HepG2 (cell line): ENCODE measurements around the gene IL1R1. TPM values are rescaled to one million over a fixed set of nuclear protein-coding genes. Genes with fewer than 3 reads are reported as not detected.

Experiments used
- AHR ChIP-seq: IDR thresholded peaks from 2 replicates; pipeline ENCODE4 v1.6.1; 2018; ENCODE audit warnings: missing genetic modification reagents, missing compliant biosample characterization
- CEBPZ ChIP-seq: IDR thresholded peaks from 2 replicates; pipeline ENCODE4 v1.6.1; 2012; ENCODE audit warnings: low read length, improper control_type of control experiment
- FOXA3 ChIP-seq: IDR thresholded peaks from 2 replicates; pipeline ENCODE4 v1.6.1; 2016; ENCODE audit warnings: missing genetic modification reagents, missing compliant biosample characterization
- HDAC1 ChIP-seq: sonication (generic); formaldehyde crosslinking; IDR thresholded peaks from 2 replicates; pipeline ENCODE4 v1.5.1; 2020; ENCODE audit warnings: mild to moderate bottlenecking, missing genetic modification reagents
- HDAC6 ChIP-seq: fragments of 200-600 bp; sonication (generic); IDR thresholded peaks from 2 replicates; pipeline ENCODE4 v1.7.0; 2017; ENCODE audit warnings: mild to moderate bottlenecking, antibody characterized with exemption, low read length, low read depth
- HNRNPK ChIP-seq: fragments of 200-400 bp; formaldehyde crosslinking; IDR thresholded peaks from 2 replicates; pipeline ENCODE4 v1.6.1; 2018; ENCODE audit warnings: low read length, low read depth, moderate library complexity, mild to moderate bottlenecking; ENCODE audit not compliant: poor library complexity, severe bottlenecking
- KLF9 ChIP-seq: IDR thresholded peaks from 2 replicates; pipeline ENCODE4 v1.6.1; 2016; ENCODE audit warnings: low read depth
- MAF1 ChIP-seq: sonication (generic); formaldehyde crosslinking; IDR thresholded peaks from 2 replicates; pipeline ENCODE4 v1.5.0; 2020; ENCODE audit warnings: missing genetic modification reagents, borderline replicate concordance
- MAZ ChIP-seq, 2 experiments: sonication (generic) in 1 of 2; formaldehyde crosslinking in 1 of 2; IDR thresholded peaks; 2 replicates each; pipeline versions ENCODE4 v1.5.0 to v1.6.1; 2012 to 2020; ENCODE audit warnings: low read depth in 2 of 2, mild to moderate bottlenecking in 2 of 2, borderline replicate concordance in 1 of 2, improper control_type of control experiment in 1 of 2, low read length in 1 of 2, missing genetic modification reagents in 1 of 2, moderate library complexity in 1 of 2
- NFE2 ChIP-seq: sonication (generic); formaldehyde crosslinking; IDR thresholded peaks from 2 replicates; pipeline ENCODE4 v1.4.0; 2020; ENCODE audit warnings: missing genetic modification reagents
- PTBP1 ChIP-seq: fragments of 200-400 bp; formaldehyde crosslinking; IDR thresholded peaks from 2 replicates; pipeline ENCODE4 v1.6.1; 2018; ENCODE audit warnings: low read length, low read depth; ENCODE audit not compliant: poor library complexity, severe bottlenecking
- RBAK ChIP-seq: sonication (generic); formaldehyde crosslinking; IDR thresholded peaks from 2 replicates; pipeline ENCODE4 v1.5.1; 2020; ENCODE audit warnings: mild to moderate bottlenecking, missing genetic modification reagents
- RFXANK ChIP-seq: IDR thresholded peaks from 2 replicates; pipeline ENCODE4 v1.6.1; 2016
- SKIL ChIP-seq: sonication (generic); formaldehyde crosslinking; IDR thresholded peaks from 2 replicates; pipeline ENCODE4 v1.8.0; 2022; ENCODE audit warnings: missing genetic modification reagents, mild to moderate bottlenecking, moderate library complexity, borderline replicate concordance
- SUZ12 ChIP-seq: fragments of 150-350 bp; IDR thresholded peaks from 2 replicates; pipeline ENCODE4 v1.6.1; 2014; ENCODE audit warnings: low read depth, low read length
- ZFP90 ChIP-seq: sonication (generic); formaldehyde crosslinking; IDR thresholded peaks from 2 replicates; pipeline ENCODE4 v1.8.0; 2022; ENCODE audit warnings: missing genetic modification reagents, mild to moderate bottlenecking, inconsistent platforms, borderline replicate concordance
- ZNF282 ChIP-seq: fragments of 450-650 bp; IDR thresholded peaks from 2 replicates; pipeline ENCODE4 v1.6.1; 2018; ENCODE audit not compliant: partially characterized antibody
- ZNF703 ChIP-seq: sonication (generic); formaldehyde crosslinking; IDR thresholded peaks from 2 replicates; pipeline ENCODE4 v1.5.1; 2020; ENCODE audit warnings: missing genetic modification reagents, mild to moderate bottlenecking, moderate library complexity, borderline replicate concordance
- ZNF746 ChIP-seq: sonication (generic); formaldehyde crosslinking; IDR thresholded peaks from 2 replicates; pipeline ENCODE4 v1.8.0; 2022; ENCODE audit warnings: mild to moderate bottlenecking, missing genetic modification reagents
- polyA plus RNA-seq, 8 experiments: library from polyadenylated mRNA; depleted of rRNA in 3 of 8; stranded (reverse) in 7 of 8; unstranded in 1 of 8; fragments of >200 nt; fragmentation: Illumina TruSeq in 4 of 8; extraction: Trizol in 4 of 8; gene quantifications; 2 replicates each; pipeline versions ENCODE4 v1.2.1 to v1.2.3, GENCODE V29; 2011 to 2016; ENCODE audit warnings: low read depth in 4 of 8, missing spikeins in 1 of 8, mixed read lengths in 1 of 8; ENCODE audit not compliant: insufficient read depth in 1 of 8
- total RNA-seq, 5 experiments: library from RNA; depleted of rRNA; stranded (reverse); fragments of >200 nt; fragmentation: Illumina TruSeq; extraction: Trizol; gene quantifications; 2 replicates each; pipeline ENCODE4 v1.2.3, GENCODE V29; 2016; ENCODE audit warnings: low read depth in 1 of 5
- TF ChIP-seq, protein P1 (sequence below): sonication (generic); formaldehyde crosslinking; IDR thresholded peaks from 2 replicates; pipeline ENCODE4 v1.5.1; 2020; ENCODE audit warnings: mild to moderate bottlenecking, missing genetic modification reagents, borderline replicate concordance

IL1R1 gene
- total and polyA plus RNA-seq, 2 of the 13 experiments (the other 11 are each of a cell fraction or from before 2014, with no cell fraction given), result 38.0 to 93.1 TPM

- TF ChIP-seq, protein P1, sequence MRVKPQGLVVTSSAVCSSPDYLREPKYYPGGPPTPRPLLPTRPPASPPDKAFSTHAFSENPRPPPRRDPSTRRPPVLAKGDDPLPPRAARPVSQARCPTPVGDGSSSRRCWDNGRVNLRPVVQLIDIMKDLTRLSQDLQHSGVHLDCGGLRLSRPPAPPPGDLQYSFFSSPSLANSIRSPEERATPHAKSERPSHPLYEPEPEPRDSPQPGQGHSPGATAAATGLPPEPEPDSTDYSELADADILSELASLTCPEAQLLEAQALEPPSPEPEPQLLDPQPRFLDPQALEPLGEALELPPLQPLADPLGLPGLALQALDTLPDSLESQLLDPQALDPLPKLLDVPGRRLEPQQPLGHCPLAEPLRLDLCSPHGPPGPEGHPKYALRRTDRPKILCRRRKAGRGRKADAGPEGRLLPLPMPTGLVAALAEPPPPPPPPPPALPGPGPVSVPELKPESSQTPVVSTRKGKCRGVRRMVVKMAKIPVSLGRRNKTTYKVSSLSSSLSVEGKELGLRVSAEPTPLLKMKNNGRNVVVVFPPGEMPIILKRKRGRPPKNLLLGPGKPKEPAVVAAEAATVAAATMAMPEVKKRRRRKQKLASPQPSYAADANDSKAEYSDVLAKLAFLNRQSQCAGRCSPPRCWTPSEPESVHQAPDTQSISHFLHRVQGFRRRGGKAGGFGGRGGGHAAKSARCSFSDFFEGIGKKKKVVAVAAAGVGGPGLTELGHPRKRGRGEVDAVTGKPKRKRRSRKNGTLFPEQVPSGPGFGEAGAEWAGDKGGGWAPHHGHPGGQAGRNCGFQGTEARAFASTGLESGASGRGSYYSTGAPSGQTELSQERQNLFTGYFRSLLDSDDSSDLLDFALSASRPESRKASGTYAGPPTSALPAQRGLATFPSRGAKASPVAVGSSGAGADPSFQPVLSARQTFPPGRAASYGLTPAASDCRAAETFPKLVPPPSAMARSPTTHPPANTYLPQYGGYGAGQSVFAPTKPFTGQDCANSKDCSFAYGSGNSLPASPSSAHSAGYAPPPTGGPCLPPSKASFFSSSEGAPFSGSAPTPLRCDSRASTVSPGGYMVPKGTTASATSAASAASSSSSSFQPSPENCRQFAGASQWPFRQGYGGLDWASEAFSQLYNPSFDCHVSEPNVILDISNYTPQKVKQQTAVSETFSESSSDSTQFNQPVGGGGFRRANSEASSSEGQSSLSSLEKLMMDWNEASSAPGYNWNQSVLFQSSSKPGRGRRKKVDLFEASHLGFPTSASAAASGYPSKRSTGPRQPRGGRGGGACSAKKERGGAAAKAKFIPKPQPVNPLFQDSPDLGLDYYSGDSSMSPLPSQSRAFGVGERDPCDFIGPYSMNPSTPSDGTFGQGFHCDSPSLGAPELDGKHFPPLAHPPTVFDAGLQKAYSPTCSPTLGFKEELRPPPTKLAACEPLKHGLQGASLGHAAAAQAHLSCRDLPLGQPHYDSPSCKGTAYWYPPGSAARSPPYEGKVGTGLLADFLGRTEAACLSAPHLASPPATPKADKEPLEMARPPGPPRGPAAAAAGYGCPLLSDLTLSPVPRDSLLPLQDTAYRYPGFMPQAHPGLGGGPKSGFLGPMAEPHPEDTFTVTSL (CRISPR knock-in tag), result peak; percentile 75; the same call in 1 of the 2 replicates
- TF ChIP-seq SKIL, result no peak
- TF ChIP-seq FOXA3 (CRISPR knock-in tag), result peak; percentile 72
- no peak for TF ChIP-seq SUZ12
- no peak for TF ChIP-seq ZNF703 (CRISPR knock-in tag)
- 0 out of 2 replicates have a peak, but pooled peaks have one; percentile 27 for TF ChIP-seq RFXANK (CRISPR knock-in tag)
- no peak for TF ChIP-seq HDAC6
- no peak for TF ChIP-seq PTBP1
- TF ChIP-seq CEBPZ, result no peak
- TF ChIP-seq NFE2 (CRISPR knock-in tag), result no peak
- TF ChIP-seq ZNF282, result no peak
- TF ChIP-seq MAZ (IDR thresholded peaks at IDR 0.05; ENCODE audit: borderline replicate concordance, low read depth, low read length), result no peak
- TF ChIP-seq MAZ (CRISPR knock-in tag; IDR thresholded peaks at IDR 0.05; ENCODE audit: low read depth), result no peak
- TF ChIP-seq HDAC1 (CRISPR knock-in tag), result 0 out of 2 replicates have a peak, but pooled peaks have one; percentile 53
- no peak for TF ChIP-seq MAF1 (CRISPR knock-in tag)
- TF ChIP-seq HNRNPK, result no peak
- TF ChIP-seq ZNF746 (CRISPR knock-in tag), result no peak
- no peak for TF ChIP-seq KLF9 (CRISPR knock-in tag)
- no peak for TF ChIP-seq RBAK
- no peak for TF ChIP-seq ZFP90 (CRISPR knock-in tag)
- TF ChIP-seq AHR (CRISPR knock-in tag), result no peak
These were observed 36.4 kb upstream of the IL1R1 start (continued) for GRCh38 chr2:102106133-102106556.
